Immature natural killer cell (primary cell): ENCODE results near the gene KCNS1. TPM values are rescaled to one million over a fixed set of nuclear protein-coding genes. Genes with fewer than 3 reads are reported as not detected.
"Not testable (repeated sequence)": the region's sequence is repeated elsewhere in the genome, so short reads cannot be mapped to it uniquely, and the experiment has no call there.

Experiments
- DNase-seq, 3 donors: peaks; one replicate each; pipeline ENCODE4 v3.0.0; 2022; ENCODE audit warnings: mixed read lengths in 1 of 3
- H3K27ac Mint-ChIP-seq, 6 donors: one replicate each; pipeline ENCODE4 v1.8.0; 2020; ENCODE audit warnings: mixed read lengths in 6 of 6, mild to moderate bottlenecking in 5 of 6, inconsistent platforms in 4 of 6, moderate library complexity in 3 of 6
- H3K27me3 Mint-ChIP-seq, 3 donors: one replicate each; pipeline ENCODE4 v1.8.0; 2020 to 2021; ENCODE audit warnings: low read depth in 3 of 3, mild to moderate bottlenecking in 3 of 3, mixed read lengths in 3 of 3, moderate library complexity in 3 of 3, inconsistent platforms in 1 of 3
- H3K36me3 Mint-ChIP-seq, 3 donors: one replicate each; pipeline ENCODE4 v1.8.0; 2020; ENCODE audit warnings: mixed read lengths in 3 of 3, inconsistent platforms in 2 of 3, mild to moderate bottlenecking in 2 of 3
- H3K4me1 Mint-ChIP-seq, 2 donors: one replicate each; pipeline ENCODE4 v1.8.0; 2020; ENCODE audit warnings: inconsistent platforms in 2 of 2, mild to moderate bottlenecking in 2 of 2, mixed read lengths in 2 of 2, moderate library complexity in 1 of 2
- H3K4me3 Mint-ChIP-seq, 5 donors: one replicate each; pipeline ENCODE4 v1.8.0; 2020; ENCODE audit warnings: mild to moderate bottlenecking in 5 of 5, mixed read lengths in 5 of 5, inconsistent platforms in 3 of 5, moderate library complexity in 3 of 5
- H3K9me3 Mint-ChIP-seq, 6 donors: one replicate each; pipeline ENCODE4 v1.8.0; 2020; ENCODE audit warnings: mild to moderate bottlenecking in 6 of 6, mixed read lengths in 6 of 6, inconsistent platforms in 4 of 6, moderate library complexity in 3 of 6
- polyA plus RNA-seq, 3 donors: library from polyadenylated mRNA; unstranded; fragments of 300-500 nt; fragmentation: Illumina TruSeq; gene quantifications; one replicate each; pipeline ENCODE4 v1.2.3, GENCODE V29; 2021

Gene KCNS1, protein sequence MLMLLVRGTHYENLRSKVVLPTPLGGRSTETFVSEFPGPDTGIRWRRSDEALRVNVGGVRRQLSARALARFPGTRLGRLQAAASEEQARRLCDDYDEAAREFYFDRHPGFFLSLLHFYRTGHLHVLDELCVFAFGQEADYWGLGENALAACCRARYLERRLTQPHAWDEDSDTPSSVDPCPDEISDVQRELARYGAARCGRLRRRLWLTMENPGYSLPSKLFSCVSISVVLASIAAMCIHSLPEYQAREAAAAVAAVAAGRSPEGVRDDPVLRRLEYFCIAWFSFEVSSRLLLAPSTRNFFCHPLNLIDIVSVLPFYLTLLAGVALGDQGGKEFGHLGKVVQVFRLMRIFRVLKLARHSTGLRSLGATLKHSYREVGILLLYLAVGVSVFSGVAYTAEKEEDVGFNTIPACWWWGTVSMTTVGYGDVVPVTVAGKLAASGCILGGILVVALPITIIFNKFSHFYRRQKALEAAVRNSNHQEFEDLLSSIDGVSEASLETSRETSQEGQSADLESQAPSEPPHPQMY
- under 1 TPM in 1 of 3 donors, not detected in 2; 0.04 TPM for polyA plus RNA-seq

DNA sequence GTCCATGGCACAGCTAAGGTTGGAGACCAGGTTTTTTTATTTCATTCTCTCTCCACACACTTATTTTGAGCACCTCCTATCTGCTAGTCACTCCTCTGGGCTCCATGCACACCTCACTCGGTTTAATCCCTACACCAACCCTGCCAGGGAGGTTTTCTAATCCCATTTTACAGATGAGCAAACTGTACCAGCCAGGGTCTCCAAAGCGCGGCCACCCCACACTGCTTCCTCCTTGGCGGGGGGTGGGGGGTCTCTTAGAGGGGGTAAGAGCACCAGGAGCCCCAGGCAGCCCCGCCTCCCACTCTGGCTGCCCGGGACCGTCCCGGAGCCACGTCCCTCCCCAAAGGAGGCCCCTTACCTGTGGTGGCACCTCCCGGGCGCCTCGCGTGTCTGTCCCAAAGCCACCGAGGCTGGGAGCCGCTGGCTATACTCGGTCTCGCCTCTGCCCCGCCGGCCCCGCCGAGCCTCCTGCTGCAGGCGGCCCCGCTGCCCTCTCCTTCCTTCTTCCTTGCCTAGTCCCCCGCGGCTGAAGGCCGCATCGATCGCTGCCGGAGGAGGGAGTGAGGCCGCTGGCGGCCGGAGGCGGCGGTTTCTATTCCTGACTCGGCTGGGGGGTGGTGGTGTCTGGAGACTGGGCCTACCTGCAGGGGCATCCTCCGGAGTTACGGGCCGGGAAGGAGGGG is at the start of gene KCNS1:
KCNS1 (minus strand) TSS at position 565 of the 683 bp plus-strand sequence. CDS start 1,891 bp downstream, outside the sequence.
- H3K9me3 Mint-ChIP-seq, result no peaks in the 10 kb centered on the region
- peaks cover 0 to 10% (median 0%) of the 10 kb centered on the region in 3 donors for H3K36me3 Mint-ChIP-seq
- no peak within 1 kb of the TSS for H3K27ac Mint-ChIP-seq
- no peak within 1 kb of the TSS for H3K4me3 Mint-ChIP-seq
- DNase-seq, result no peak
- peaks cover 16 to 23% of the 10 kb centered on the region in 2 donors for H3K4me1 Mint-ChIP-seq
- peaks cover 15 to 29% (median 27%) of the 10 kb centered on the region in 3 donors for H3K27me3 Mint-ChIP-seq

DNA sequence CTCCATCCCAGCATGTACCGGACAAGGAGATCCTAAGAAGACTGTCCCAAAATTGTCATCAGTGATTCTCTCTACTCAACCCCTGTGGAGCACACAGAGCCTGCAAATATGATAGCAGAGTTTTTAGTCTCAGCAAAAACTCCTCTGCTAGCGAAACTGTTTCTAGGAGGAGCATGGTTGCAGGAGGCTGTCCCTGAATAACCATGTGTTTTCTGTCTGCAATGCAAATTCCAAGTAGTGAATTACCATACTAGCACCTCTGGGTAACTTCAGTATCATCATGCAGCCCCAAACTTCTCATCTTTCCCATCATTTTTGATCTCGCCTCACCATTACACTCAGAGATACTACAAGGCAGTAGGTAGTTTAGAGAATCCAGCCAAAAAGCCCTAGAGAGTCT is 48.1 kb upstream of the KCNS1 start:
- Mint-ChIP-seq H3K27ac (no peak overlapping the region), H3K27me3 (peaks cover 0 to 15% (median 1%) of the 10 kb centered on the region in 3 donors), H3K9me3 (no peaks in the 10 kb centered on the region), H3K36me3 (no peaks in the 10 kb centered on the region), H3K4me3 (no peak overlapping the region), H3K4me1 (no peaks in the 10 kb centered on the region)
- DNase-seq, result no peak

DNA sequence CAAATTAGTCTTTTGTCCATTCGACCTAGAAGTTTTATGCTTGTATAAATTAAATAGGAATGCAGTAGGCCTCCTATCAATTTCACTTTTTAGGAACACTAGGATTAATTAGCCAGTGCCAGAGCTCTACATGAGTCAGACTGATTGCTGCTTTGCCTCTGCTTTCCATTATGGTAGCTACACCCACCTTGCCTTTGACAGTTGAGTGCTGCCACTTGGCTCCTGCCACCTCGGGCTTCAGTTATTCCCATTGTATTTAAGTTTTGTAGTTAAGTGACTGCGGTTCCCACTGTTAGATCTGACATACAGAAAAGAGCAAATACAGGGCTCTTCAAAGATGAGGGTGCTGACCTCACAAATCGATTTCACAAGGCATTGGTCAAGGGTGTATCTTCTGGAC is 39.9 kb upstream of the KCNS1 start:
- no peak overlapping the region for H3K4me3 Mint-ChIP-seq
- no peaks in the 10 kb centered on the region for H3K9me3 Mint-ChIP-seq
- H3K36me3 Mint-ChIP-seq, result no peaks in the 10 kb centered on the region
- no peaks in the 10 kb centered on the region for H3K4me1 Mint-ChIP-seq
- DNase-seq, result no peak
- peaks cover 0 to 7% (median 0%) of the 10 kb centered on the region in 3 donors for H3K27me3 Mint-ChIP-seq
- H3K27ac Mint-ChIP-seq, result no peak overlapping the region

DNA sequence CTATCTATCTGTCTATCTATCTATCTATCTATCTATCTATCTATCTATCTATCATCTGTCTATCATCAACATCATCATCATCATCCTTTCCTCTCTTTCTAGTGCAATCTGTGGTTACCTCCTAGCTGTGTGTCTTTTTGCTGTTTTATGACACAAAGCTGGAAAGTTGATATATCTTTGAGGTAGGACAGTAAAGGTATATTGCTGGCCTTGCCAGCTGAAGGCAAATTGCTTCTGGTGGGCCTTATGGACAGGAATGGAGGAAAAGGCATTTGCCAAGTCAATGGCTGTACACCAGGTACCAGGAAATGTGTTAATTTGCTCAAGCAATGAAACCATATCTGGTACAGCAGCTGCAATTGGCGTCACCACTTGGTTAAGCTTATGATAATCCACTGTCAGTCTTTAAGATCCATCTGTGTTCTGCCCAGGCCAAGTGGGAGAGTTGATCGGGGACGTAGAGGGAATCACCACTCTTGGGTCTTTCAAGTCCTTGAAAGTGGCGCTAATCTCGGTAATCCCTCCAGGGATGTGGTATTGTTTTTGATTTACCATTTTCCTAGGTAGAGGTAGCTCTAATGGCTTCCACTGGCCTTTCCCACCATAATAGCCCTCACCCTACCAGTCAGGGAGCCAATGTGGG is 38.9 kb upstream of the KCNS1 start:
- DNase-seq, H3K27me3 Mint-ChIP-seq, H3K4me3 Mint-ChIP-seq: not testable (repeated sequence)

DNA sequence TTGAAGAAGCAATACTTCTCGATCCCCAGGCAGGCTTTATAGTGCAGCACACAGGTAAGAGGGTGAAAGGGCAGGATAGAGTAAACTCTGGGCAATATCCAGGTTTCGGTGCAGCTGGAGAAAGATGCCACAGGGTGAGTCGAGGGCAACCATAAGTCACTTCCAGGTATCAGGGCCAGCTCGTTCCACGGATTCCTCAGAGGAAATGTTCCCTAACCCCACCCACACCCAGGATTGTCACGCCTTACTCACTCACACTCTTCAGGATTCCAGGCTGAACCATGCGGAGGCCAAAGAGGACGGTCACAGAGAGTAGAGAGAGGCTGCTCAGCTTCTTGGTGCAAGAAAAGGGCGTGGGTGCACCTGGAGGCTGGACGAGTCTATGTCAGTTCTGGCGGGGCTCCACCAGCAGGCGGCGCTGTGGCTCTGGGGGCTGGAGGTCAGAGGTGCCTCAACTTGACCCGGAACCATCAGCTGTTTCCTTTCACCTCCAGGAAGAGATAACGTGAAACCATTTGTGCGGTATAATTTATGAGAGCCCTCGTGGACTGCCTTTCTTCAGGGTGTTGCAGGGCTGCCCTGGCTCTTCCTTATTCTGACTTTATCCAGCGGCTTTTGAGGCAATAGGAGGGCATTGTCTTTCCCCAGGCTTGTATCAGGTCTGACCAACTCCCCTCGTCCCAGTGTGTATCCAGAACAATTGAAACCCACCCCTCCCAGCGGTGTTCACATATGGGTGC is 37.8 kb upstream of the KCNS1 start:
- H3K27ac Mint-ChIP-seq, result no peak overlapping the region
- peaks cover 0 to 3% (median 2%) of the 10 kb centered on the region in 3 donors for H3K27me3 Mint-ChIP-seq
- peak; percentile 15 to 32 (median 18) for DNase-seq
- no peaks in the 10 kb centered on the region for H3K36me3 Mint-ChIP-seq
- no peaks in the 10 kb centered on the region for H3K4me1 Mint-ChIP-seq
- H3K9me3 Mint-ChIP-seq, result no peaks in the 10 kb centered on the region
- H3K4me3 Mint-ChIP-seq, result no peak overlapping the region

More for the DNA sequence above, 38.9 kb upstream of the KCNS1 start:
- not testable (repeated sequence) for H3K4me1 Mint-ChIP-seq, H3K9me3 Mint-ChIP-seq, H3K36me3 Mint-ChIP-seq, H3K27ac Mint-ChIP-seq

DNA sequence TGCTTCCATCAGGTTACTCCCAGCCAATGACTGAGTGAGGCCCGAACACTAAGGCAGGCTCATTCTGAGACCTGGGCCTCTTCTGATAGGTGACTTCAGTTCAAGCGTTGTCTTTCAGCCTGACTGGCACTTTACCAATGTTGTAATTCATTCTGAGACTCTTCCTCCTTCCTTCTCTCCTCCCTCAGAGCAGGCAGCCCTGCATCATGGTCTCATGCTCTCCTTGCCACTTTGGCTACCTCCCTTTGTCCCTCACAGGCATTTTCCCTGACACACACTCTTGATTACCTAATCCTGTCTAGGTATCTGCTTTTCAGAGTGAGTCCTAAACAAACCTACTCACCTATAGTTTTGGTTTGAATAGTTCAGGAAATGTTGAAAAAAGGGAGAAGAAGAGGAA is 36.0 kb upstream of the KCNS1 start:
- Mint-ChIP-seq H3K9me3 (no peaks in the 10 kb centered on the region), H3K4me3 (no peak overlapping the region), H3K4me1 (no peaks in the 10 kb centered on the region), H3K36me3 (no peaks in the 10 kb centered on the region), H3K27ac (no peak overlapping the region), H3K27me3 (peaks cover 0 to 8% (median 3%) of the 10 kb centered on the region in 3 donors)
- DNase-seq, result no peak

DNA sequence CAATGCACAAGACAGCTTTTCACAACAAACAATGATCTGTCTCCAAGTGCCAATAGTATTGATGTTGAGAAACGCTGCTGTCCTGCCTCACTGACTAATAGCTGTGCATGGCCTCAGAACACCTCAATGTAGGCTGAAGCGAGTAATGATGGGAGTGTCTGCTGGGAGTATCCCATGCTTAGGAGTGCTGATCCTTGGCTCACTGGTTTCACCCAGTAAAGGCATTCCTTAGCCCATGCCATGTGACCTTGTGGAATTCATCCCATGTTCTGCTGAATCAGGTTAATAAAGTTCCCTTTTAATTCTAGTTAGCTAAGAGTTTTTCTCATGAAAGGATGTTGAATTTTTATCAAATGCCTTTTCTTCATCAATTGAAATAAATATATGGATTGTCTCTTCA is 27.2 kb upstream of the KCNS1 start:
- Mint-ChIP-seq H3K36me3 (no peaks in the 10 kb centered on the region), H3K27ac (no peak overlapping the region), H3K9me3 (no peaks in the 10 kb centered on the region), H3K4me3 (no peak overlapping the region), H3K4me1 (no peaks in the 10 kb centered on the region), H3K27me3 (peaks cover 9 to 16% (median 12%) of the 10 kb centered on the region in 3 donors)
- no peak for DNase-seq

DNA sequence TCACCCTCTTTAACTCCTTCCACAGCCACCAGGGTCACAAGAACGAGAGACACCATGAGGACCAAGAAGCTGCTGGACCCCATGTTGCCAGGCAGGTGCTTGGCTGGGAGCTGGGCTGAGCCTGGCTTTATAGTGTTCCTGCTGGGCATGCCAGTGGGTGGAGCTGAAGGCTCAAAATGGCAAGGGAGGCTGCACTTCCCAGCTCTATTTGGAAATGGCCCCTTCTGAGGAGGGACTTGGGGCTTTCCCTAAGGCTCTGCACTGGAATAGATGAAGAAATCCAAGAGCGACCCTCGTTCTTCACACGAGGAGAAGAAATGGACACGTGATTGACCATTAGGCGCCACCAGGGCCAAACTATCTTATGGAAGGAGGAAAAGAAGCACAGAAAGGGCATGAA is 23.4 kb upstream of the KCNS1 start, which contains the start of gene WFDC12:
WFDC12 (minus strand) TSS at position 101 of the 400 bp plus-strand sequence; CDS start at position 83, 18 bp downstream.
- no peak within 1 kb of the TSS for H3K27ac Mint-ChIP-seq
- H3K4me1 Mint-ChIP-seq, result no peaks in the 10 kb centered on the region
- H3K4me3 Mint-ChIP-seq, result no peak within 1 kb of the TSS
- no peaks in the 10 kb centered on the region for H3K9me3 Mint-ChIP-seq
- no peak for DNase-seq
- H3K27me3 Mint-ChIP-seq, result peaks cover 2 to 14% (median 10%) of the 10 kb centered on the region in 3 donors
- no peaks in the 10 kb centered on the region for H3K36me3 Mint-ChIP-seq

DNA sequence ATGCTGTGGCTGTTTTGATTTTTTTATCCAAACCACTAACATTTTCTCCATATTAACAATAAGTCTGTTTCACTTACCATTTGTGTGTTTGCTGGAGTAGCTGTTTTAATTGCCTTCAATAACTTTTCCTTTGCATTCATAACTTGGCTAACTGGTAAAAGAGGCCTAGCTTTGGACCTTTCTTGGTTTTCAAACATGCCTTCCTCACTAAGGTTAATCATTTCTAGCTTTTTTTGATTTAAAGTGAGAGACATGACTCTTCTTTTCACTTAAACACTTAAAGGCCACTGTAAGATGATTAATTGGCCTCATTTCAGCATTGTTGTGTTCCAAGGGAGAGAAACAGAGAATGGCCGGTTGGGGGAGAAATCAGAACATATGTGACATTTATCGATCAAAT is 20.5 kb upstream of the KCNS1 start:
- no peaks in the 10 kb centered on the region for H3K4me1 Mint-ChIP-seq
- peaks cover 0 to 1% (median 0%) of the 10 kb centered on the region in 6 donors for H3K9me3 Mint-ChIP-seq
- H3K27me3 Mint-ChIP-seq, result peaks cover 4 to 15% (median 11%) of the 10 kb centered on the region in 3 donors
- H3K27ac Mint-ChIP-seq, result no peak overlapping the region
- H3K36me3 Mint-ChIP-seq, result no peaks in the 10 kb centered on the region
- H3K4me3 Mint-ChIP-seq, result no peak overlapping the region
- no peak for DNase-seq

DNA sequence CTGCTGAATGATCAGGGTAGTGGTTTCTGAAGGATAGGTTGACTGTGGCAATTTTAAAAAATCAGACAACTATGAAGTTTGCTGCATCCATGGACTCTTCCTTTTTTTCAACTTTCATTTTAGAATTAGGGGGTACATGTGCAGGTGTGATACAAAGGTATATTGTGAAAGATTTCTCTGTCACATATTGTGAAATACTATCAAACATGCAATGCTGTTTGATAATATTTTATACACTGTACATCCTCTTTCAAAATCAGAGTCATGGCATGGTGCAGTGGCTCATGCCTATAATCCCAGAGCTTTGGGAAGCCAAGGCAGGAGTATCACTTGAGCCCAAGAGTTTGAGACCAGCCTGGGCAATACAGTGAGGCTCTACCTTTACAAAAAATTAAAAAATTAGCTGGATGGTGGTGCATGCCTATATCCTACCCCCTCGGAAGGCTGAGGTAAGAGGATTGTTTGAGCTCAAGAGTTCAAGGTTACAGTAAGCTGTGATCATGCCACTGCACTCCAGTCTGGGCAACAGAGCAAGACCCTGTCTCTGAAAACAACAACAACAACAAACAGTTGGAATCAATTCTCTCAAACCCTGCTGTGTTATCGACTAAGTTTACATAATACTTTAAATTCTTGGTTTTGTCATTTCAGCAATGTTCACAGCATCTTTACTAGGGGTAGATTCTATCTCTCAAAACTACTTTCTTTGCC is 18.8 kb upstream of the KCNS1 start:
- Mint-ChIP-seq H3K9me3 (peaks cover 0 to 1% (median 0%) of the 10 kb centered on the region in 6 donors), H3K27me3 (peaks cover 5 to 13% (median 7%) of the 10 kb centered on the region in 3 donors), H3K4me3 (no peak overlapping the region), H3K4me1 (no peaks in the 10 kb centered on the region), H3K27ac (no peak overlapping the region), H3K36me3 (no peaks in the 10 kb centered on the region)
- DNase-seq, result no peak

DNA sequence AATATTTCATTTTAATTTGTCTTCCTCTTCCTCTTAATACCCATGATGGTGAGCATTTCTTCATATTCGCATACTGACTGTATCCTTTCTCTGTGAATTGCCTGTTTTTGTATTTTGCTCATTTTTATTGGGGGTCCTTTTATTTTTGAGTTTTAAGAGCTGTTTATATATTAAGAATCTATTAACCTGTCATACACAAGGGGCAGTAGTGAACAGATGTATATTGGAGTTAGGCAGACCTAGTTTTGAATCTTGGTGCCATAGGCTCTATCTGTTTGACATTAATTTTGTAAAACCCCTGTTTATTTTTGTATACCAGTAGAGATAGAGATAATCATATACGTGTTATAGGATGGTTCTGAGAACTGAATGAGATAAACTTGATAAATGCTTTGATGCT is 17.1 kb upstream of the KCNS1 start:
- H3K9me3 Mint-ChIP-seq, result peaks cover 0 to 1% (median 0%) of the 10 kb centered on the region in 6 donors
- H3K36me3 Mint-ChIP-seq, result no peaks in the 10 kb centered on the region
- H3K4me3 Mint-ChIP-seq, result no peak overlapping the region
- H3K4me1 Mint-ChIP-seq, result no peaks in the 10 kb centered on the region
- peaks cover 2 to 9% (median 7%) of the 10 kb centered on the region in 3 donors for H3K27me3 Mint-ChIP-seq
- H3K27ac Mint-ChIP-seq, result no peak overlapping the region
- no peak for DNase-seq

DNA sequence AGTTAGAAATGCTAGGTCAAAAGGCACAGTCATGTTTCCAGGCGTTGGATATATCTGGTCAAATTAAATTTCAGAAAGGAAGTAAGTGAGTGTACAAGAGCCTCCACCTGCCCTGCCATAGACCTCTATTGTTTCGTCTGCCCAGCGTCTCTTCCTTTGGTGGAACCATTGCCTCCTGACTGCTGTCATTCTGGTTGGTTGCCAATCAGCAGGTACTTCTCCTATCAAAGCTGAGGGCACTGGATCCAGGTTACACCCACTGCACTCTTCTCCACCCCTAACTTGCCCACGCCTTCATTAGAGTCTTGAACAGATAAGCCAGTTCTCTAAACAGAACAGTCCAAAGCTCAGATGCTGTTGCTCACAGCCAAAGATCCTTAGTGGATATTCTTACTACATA is 16.7 kb upstream of the KCNS1 start:
- Mint-ChIP-seq H3K36me3 (no peaks in the 10 kb centered on the region), H3K27me3 (peaks cover 3 to 10% (median 7%) of the 10 kb centered on the region in 3 donors), H3K9me3 (peaks cover 0 to 1% (median 0%) of the 10 kb centered on the region in 6 donors), H3K27ac (no peak overlapping the region), H3K4me1 (no peaks in the 10 kb centered on the region), H3K4me3 (no peak overlapping the region)
- no peak for DNase-seq

DNA sequence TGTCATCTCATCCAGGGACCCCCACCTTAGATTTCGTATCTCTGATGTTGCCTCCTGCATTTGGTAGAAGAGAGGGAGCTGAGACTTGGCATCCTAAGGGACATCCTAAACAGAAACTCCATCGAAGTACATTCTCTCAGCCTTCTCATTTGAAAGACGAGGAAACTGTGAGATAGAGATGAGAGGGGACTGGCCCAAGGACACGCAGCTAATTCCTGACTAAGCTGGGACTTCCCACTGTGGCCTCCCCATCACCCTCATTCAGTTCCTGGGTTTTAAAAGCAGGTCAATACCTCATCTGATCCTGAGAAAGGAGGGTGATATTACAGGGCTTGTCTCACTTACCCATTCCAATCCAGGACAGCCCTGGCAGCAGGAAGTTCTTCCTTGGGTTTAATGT is 14.9 kb upstream of the KCNS1 start:
- Mint-ChIP-seq H3K4me3 (no peak overlapping the region), H3K36me3 (no peaks in the 10 kb centered on the region), H3K27me3 (peaks cover 3 to 13% (median 7%) of the 10 kb centered on the region in 3 donors), H3K9me3 (peaks cover 0 to 1% (median 0%) of the 10 kb centered on the region in 6 donors), H3K4me1 (no peaks in the 10 kb centered on the region), H3K27ac (no peak overlapping the region)
- no peak for DNase-seq
